Activated naive CD8-positive, alpha-beta T cell treated with anti-CD3 and anti-CD28 coated beads, Interleukin-2, amount 50 U/mL, for 16 hours (primary cell): Measurements from ENCODE around the gene EGFL8.
A peak's percentile ranks its signal among the peaks of the same experiment; 100 is the strongest.
"Not testable (repeated sequence)": the region's sequence is repeated elsewhere in the genome, so short reads cannot be mapped to it uniquely, and the experiment has no call there.

Experiments used
- DNase-seq: peaks from one replicate; pipeline ENCODE4 v3.0.0-alpha.2; 2020; ENCODE audit warnings: low read depth, low spot score

Gene EGFL8

DNA sequence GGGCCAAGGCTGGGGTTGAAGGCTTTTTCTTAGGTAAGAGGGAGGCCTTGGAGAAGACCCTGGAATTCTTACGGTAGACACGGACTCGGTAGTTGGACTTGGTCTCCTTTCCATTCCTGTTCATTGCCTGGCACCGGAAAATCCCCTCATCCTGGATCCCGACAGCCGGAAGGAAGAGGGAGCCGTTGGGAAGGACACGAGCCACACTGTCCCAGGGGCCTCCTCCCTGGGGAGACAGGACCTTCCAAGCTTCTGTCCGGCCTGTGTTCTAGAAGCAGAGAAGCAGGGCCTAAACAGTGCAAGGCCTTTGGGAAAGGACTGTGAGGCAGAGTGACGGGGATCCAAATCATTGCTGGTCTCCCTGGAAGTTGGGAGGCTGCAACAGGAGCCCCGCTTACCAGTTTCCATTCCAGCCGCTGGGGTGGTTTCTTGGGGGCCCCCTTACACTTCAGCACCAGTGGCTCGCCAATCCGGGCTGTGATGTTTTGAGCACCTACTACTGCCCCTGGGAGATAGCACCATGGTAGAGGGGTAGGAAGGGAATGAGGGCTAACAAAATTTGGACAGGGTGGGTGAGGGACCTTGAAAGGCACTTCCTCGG is 19.2 kb downstream of the EGFL8 start:
- DNase-seq = no peak

DNA sequence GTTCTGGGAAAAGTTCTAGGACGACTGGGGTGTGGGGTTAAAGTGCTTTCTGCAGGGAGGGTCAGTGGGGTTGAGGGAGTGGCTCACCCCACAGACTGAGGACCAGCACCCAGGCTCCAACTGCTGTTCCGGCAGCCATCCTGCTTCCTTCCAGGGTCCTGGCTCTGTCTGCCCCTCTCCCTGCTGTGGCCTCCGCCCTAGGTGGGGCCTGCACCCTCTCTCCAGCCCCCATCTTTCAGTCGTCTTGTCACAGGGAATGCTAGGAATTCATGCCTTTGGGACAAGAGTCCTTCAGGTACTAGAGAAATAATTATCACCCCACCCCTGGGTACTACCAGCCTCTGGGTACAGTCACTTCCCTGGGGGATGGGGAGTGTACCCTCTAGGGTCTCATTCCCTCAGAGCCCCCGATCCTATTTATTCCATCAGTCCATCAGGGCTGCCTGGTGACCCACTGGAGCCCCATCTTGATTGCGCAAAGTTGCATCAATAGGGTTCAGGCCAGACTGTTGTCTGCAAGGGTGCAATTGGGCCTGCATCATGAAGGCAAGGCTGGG is 19.8 kb downstream of the EGFL8 start, which contains the start of gene AGER:
Gene AGER (minus strand): TSS at position 170 of the 557 bp plus-strand sequence. CDS start 31 bp downstream, at position 139.
- no peak for DNase-seq

DNA sequence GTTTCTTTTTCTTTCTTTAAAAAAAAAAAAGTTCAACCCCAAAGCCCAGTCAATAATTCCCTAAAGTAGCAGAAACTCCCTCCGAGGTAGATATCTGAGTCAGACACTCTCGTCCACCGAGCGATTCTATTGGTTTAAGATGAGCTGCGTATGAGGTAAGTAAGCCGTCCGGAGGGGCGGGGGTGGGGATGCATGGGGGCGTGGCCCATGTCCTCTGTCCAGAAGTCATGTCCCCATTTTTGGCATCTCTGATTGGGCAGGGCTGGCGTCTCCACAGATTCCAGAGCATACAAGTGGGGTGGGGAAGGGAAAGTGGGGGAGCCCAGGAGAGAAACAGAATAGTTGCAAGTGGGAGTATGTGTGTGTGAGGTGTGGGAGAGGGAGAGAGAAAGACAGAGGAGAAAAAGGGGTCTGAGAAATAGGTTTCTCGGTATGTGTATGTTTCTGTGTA is 21.3 kb downstream of the EGFL8 start:
- DNase-seq = not testable (repeated sequence)

DNA sequence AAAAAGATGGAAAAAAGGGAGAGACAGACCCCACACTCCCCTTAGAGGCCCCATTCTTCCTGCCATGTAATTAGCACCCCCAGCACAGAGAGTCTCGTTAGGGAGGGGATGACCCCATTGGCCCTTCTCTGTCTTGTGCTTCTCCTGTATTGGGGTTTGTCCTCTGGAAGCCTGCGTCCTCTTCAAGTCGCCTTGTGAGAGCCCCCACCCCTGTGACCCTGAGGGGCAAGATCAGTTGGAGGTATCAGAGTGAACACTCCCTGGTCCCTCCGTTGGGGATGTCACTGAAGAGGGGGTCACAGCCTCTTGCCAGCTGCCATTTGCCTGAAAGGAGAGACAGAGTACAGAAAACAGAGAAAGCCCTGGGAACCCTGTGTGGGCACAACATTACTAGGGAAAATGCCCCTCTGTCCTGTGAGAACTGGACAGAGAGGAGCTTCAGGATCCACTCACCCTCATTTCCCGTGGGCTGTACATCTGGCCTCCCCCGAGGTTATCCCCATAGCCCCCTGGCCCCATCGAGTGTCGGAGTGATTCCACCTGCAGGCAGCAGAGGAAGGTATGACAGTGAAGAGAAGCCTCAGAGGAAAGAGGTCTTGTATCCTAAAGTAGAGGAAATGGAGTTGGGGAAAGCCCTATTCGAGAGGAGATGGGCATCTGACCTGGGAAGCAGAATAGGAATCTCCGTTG is 21.9 kb downstream of the EGFL8 start:
- not testable (repeated sequence) for DNase-seq

DNA sequence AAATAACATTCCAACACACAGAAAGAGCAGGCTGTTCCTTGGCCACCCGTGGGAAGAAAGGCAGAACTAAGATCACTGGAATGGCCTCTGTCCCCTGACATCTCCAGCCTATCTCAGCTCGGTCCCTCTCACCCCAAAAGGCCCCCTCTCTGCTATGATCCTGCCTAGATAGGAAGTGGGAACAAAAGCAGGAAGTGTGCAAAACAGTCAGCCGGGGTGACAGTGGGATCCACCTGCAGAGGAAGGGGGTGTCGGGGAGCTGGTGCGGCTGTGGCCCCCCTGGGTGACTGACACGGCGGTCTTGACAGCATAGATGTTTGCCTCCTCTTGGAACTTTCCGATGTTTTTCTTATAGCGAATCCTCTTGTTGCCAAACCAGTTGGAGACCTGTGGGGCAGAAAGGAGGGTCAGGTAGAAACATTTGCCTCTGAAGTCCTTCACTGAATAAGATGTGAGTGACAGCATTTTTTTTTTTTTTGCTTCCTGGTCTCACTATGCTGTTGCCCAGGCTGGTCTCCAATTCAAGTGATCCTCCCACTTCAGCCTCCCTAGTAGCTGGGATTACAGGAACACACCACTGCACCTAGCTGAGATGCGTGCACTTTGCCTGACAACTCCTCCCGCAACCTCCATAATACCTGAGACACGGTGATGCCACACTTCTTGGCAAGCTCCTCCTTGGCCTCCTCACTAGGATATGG is 22.8 kb downstream of the EGFL8 start:
- no peak for DNase-seq

DNA sequence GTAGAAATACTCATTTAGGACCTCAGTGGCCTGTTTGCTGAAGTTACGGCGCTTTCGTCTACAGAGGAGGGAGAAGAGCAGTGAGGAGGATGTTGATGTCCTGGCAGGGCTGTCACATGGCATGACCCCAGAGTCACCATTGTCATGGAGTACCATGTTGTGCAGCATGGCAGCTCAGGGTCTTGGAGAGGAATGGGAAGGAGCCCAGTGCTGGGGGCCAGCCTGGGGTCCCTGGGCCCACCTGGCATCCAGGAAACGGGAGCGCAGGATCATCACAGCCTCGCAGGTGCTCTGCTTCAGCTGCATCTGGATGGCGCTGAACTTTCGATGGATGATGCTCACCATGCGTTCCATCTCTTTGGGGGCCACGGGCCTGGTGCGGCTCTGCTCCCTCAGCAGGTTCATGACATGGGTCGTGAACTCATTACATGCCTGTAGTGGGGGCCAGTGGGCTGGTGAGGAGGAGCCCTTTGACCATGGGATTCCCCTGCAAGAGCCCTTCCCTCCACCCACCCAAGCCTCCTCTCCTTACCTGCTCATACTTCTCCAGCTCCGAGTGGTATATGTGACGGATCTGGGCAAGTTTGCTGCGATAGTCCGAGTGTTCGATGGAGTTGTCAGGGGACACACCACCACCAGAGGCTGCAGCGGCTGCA is 23.5 kb downstream of the EGFL8 start:
- DNase-seq = not testable (repeated sequence)

DNA sequence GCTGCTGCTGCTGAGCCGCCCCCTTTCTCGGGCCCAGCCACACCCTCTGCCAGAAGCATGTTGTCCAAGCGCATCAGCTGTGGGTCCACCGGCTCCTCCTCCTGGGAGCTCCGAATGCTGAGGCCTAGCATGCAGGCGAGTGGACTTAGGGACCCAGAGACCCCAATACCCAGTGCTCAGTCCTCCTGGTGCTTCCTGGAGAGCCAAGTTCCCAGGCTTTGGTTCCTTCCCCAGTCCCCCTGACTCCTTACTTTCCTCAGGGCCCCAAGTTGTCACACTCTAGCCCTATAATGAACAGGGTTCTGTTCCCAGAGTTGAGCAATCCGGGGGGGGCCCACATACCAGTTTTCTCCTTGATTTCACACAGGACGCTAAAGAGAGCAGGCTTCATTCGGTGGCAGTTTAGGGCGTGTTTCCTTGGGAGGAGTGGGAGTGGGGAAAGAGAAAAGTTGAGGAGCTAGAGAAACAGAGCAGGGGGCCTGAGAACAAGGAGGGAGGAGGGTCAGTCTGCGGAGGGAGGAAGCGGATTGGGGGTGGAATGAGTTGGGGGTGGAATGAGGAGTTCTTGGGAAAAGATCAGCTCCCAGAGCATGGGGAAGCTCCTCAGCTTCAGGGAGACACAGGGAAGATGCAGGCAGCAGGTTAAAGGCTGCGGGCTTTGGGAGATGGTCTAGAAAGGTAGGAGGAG is 24.1 kb downstream of the EGFL8 start:
- no peak for DNase-seq

DNA sequence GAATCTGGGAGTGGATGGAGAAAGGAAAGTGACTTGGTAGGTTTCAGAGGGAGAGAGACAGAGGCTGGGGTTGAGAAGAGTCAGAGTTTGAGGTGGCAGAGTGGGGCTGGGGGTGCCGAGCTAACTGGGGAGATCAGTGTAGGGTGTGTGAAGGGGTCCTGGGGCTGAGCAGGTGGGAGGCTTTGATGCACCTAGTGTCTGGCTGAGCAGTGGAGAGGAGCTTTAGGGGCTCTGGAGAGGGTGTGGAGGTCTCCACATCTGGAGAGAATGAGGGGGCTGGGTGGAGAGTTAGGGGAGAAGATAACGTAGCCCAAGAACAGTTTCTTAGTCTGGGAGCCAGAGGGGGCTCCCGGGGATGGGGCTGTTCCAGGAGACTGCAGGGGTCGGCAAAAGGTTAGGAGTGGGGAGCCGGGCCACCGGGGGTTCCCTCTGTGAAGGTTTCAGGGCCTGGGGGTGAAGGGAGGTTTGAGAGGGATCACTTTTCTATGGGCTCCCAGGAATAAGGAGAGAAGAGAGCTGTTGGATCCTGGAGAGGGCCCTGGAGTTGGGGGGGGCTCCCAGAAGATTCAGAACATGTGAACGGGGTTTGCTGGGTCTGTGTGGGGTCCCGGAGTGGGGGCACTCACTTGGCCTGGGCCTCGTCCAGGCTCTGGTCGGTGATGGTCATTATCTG is 24.8 kb downstream of the EGFL8 start:
- no peak for DNase-seq

DNA sequence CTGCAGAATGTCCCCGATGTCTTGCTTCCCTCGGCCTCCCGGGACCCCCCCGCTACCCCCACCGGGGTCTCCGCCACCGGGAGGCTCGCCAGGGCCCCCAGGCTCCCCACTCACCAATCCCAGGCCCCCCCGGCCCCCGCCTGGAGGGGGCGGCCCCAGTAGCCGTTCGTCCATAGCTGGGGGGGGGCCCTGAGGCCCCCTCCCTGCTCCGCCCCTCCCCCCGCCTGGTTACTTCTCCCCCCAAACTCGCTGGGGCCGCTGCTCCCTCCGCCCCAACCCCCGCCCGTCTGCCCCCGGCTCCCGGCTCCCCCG is 25.3 kb downstream of the EGFL8 start:
- no peak for DNase-seq

DNA sequence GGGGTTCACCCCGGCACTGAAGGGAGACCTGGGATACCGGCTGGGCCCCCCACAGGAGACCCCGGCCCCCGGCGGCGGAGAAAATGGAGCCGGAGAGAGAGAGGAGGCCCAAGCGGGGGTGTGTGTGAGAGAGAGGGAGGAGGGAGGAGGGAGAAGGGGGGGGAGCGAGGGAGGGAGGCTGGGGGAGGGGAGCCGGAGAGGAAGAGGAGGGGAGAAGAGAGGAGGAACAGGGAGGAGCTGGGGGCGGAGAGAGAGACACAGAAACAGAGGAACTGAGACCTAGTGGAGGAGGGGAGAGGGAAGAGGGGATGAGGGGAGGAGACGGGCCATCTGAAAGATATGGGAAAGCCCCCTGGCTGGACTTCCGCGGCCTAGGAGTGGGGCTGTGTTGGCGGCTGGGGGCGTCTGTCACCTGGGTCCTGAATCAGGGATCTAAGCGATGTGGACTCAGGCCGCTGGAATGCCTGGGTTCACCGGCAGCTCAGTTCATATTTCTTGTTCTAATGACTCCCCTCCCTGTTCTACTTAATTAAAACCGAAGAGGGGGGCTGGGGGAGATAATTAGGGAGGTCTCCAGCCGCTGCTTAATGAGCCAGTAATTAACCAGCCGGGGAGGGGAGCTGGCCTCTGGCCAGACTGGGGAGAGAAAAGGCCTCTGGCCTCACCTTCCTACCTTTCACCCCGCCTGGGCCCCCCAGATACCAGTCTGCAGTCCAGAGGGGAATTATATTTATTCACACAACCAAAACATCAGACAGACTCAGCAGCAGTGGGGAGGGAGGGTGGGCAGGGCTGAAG is 25.9 kb downstream of the EGFL8 start, which contains the start of gene PBX2:
Gene PBX2 (minus strand): TSS at position 149 of the 798 bp plus-strand sequence. CDS start 287 bp downstream, outside the sequence.
- peak; percentile 59 for DNase-seq

DNA sequence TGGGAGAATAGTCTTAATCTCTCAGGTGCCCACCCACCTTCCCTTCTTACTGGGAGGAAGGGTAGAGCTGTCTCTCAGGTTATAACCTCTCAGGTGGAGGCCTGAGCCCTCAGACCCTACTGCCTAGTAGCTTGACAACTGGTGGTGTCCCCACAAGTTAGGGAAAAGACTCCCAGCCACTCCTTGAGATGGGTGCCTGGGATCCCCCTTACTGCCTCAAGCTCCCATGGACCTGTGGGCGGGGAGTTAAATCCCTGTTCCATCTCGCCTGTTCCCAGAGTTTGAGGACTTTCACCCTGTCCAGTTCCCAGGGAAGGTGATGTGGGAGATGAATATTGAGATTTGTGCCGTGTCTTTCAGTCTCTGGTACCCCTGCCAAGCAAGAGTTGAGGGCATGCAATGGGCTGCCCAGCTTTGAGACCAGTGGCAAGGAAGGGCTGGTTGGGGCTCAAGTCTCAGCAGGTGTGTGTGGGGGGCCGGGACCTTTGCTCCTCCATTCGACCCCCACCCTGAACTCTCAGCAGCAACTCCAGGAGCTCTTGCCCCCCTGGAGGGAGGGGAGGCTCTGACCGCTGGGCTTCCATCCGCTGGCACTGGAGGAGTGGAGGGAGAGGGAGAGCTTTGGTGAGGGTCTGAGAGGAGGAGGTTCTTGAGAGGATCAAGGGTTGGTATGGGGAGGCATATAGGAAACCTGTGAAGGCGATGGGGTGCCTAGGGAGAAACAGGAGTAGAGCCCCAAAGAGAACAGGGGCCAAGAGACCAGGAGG is 26.7 kb downstream of the EGFL8 start:
- DNase-seq = no peak

DNA sequence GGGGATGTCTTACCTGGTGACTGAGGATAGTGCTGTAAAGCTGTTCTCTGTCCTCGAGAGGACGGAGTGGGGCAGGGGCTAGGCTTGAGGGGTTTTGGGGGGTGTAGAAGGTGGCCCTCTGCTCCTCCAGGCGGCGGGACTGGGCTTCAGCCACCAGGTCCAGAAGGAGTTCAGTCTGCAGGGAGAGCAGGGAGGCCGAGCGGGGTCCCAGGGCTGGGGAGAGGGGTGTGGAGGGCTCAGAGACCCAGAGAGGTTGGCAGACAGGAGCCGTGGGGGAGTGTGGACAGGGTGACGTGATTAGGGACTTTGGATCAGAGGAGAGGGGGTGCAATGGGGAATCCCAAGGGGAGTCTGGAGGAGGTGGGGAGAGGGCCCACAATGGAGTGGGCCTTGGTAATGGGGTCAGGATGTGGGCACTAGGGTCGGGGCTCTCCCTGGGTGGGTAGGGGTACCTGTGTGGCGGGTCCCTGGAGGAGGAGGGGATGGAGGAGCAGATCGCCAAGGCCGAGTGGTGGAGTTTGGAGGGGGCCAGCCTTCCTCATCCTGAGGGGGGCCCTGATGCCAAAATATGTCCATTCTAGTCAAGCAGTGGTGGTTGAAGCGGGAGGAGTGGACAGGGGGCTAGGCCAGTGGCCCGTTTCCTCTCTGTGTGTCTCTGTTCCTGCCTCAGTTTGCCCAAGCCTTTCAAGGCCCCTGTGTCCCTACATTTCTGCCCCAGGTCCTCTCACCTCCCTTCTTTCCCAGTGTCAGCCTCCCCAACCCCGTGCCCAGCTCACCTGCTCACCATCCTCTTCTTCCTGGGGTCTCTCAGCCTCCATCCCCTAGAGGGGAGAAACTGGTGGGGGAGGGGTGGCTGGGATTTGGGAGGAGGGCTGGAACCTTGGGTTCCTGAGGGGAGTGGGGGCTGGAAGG is 27.6 kb downstream of the EGFL8 start:
- DNase-seq = no peak

DNA sequence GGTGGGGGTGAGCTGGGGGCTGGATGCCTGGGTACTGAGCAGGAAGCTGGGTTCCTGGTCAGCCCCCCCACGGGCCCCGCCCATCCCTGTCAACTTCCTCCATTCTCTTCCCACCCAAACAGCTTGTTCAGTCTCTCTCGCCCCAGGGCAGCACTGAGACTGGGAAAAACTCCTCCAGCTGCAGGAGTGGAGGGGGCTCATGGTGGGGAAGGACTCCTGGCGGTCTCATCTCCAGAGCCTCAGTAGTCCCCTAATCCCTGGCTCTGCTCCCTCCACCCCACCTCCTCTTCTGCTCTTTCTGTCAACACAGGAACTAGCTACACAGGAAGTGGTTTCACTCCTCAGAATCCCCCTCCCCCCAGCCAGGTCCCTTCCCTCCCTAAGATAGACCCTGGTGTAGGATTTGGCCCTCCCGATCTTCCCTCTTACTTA is 28.2 kb downstream of the EGFL8 start, which contains the start of gene GPSM3:
Gene GPSM3 (minus strand): TSS at position 36 of the 432 bp plus-strand sequence. CDS start 130 bp downstream, outside the sequence.
- no peak for DNase-seq

DNA sequence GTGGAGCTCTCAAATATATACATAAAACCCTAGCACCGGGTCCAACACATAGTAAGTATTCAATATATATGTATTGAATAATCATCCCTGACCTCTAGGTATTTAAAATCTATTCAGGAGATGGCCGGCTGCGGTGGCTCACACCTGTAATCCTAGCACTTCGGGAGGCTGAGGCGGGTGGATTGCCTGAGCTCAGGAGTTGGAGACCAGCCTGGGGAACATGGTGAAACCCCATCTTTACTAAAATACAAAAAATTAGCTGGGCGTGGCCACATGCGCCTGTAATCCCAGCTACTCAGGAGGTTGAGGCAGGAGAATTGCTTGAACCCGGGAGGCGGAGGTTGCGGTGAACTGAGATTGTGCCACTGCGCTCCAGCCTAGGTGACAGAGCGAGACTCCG is 28.7 kb downstream of the EGFL8 start:
- DNase-seq = not testable (repeated sequence)

DNA sequence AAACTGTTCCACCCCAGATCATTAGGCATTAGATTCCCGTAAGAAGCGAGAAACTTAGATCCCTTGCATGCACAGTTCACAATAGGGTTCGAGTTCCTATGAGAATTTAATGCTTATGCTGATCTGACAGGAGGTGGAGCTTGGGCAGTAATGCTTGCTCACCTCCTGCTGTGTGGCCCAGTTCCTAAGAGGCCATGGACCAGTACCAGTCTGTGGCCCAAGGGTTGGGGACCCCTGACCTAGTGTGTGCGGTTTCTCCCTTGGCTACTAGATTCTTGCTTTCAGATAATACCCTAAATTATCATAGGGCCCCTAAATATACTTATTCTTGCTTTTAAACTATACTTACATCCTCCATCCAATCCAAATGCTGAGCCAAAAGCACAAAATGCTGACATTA is 30.0 kb downstream of the EGFL8 start:
- DNase-seq = no peak

DNA sequence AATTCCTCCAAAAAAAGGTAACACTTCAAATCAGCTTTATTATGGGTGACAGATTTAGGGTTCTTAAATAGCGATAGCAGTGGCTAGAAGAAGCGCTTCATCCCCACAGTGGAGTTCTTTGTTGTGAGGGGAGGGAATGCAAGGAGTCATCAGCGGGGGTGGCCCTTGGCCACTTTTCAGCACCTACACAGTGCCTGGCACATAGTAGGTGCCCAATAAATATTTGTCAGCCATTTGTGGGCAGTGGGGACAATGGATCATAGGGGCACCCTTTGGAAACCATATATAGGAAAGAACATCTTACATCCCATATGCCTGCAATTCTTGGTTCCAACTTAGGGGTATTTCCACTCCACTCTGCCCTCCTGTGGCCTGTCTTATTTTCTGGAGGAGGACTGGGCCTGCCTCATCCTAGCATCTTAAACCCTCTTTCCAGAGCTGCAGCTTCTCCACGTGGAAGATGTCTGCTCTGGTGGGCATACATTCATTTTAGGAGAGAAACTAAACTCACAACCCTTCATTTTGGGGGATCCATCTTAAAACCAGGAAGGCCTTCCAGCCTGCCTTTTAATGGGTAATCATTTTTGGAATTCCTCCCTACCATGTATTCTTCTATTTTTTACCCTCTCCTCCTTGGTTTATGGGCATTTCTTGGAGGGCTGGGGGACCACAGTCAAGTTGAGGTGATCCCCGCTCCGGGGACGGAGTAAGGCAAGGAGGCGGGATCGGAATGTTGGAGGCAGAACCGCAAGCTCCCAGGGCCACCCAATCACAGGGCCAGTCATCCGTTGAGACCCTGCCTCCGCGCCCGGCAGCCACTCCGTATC is 30.6 kb downstream of the EGFL8 start:
- DNase-seq = no peak

DNA sequence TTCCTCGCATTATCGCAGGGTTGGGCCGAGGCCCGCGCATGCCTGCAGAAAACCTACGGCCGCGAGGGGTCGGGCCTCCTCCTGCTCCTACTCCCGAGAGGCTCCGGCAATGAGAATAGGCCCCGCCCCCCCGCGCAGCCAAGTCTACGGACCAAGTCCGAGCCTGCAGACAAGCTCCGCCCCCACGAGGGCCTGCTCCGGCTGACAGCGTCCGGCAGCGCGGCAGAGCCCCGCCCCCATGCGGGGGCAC is 31.2 kb downstream of the EGFL8 start:
- peak; percentile 100 for DNase-seq
